ENCODE data around the gene FKBP8. TPM values are rescaled to one million over a fixed set of nuclear protein-coding genes. Genes with fewer than 3 reads are reported as not detected.
A peak's percentile ranks its signal among the peaks of the same experiment; 100 is the strongest.

FKBP8 gene
- total RNA-seq, 1 donor: 209 TPM

DNA sequence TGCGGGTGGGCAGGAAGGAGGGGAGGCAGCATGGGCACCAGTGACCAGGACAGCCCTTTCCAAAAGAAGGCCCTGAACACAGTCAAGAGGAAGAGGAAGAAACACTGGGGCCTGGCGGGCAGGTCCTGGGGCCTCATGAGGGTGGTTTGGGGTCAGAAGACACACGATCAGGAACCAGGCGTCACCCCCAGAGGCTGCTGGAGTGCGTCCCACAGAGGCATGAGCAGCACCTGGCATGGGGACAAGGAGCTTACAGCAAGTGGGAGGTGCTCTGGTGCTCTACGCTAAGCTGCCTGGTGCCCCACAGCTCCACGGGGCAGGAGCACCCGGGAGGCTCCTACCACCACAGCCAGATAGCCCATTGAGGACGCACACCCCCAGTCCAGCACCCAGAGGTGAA lies 41.5 kb downstream of the FKBP8 start:
- DNase-seq (ENCODE audit: low read depth): no peak
- TF ChIP-seq, protein P1, sequence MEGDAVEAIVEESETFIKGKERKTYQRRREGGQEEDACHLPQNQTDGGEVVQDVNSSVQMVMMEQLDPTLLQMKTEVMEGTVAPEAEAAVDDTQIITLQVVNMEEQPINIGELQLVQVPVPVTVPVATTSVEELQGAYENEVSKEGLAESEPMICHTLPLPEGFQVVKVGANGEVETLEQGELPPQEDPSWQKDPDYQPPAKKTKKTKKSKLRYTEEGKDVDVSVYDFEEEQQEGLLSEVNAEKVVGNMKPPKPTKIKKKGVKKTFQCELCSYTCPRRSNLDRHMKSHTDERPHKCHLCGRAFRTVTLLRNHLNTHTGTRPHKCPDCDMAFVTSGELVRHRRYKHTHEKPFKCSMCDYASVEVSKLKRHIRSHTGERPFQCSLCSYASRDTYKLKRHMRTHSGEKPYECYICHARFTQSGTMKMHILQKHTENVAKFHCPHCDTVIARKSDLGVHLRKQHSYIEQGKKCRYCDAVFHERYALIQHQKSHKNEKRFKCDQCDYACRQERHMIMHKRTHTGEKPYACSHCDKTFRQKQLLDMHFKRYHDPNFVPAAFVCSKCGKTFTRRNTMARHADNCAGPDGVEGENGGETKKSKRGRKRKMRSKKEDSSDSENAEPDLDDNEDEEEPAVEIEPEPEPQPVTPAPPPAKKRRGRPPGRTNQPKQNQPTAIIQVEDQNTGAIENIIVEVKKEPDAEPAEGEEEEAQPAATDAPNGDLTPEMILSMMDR (IDR thresholded peaks at IDR 0.05; ENCODE audit: insufficient read depth, low read depth, low read length): no peak
- no peak overlapping the region for H3K4me3 ChIP-seq (ENCODE audit: low read depth, low read length)

DNA sequence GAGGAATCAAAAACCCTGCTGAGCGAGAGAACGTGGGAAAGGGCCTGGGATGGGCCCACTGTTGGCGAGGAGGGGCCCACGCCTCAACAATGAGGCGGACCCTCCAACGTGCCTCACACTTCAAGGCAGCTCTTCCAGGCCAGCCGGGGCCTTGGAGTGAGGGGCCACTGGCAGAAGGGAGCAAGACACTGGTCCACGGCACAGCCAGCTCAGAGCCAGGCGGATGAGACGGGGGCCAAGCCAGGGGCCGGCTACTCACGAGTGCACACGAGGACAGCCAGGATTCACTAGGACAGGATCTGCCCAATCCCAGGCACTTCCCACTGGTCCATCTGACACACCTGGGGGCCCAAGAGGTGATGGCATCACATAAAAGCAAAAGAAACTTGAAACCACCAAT lies 42.0 kb downstream of the FKBP8 start:
- TF ChIP-seq, protein P1 (IDR thresholded peaks at IDR 0.05; ENCODE audit: insufficient read depth, low read depth, low read length): no peak
- no peak for DNase-seq (ENCODE audit: low read depth)

DNA sequence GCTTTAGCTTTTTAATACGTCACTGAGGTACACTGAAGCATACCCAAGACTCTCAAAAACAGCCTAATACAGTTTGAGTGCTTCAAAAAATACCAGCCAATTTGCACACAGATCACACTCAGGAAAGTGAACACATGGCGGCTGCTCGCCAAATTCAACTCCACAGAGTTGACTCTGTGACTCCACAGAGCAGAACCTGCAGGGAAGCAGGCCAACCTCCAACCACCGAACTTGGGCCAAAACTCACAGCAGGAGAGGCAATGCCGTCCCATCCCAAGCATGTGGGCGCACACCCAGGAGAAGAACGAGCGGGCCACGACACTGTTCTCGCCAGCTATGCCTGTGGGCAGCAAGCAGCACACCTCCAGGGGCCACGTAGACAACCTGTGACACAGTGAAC lies 42.6 kb downstream of the FKBP8 start:
- DNase-seq (ENCODE audit: low read depth): no peak
- H3K4me3 ChIP-seq (ENCODE audit: low read depth, low read length): no peak overlapping the region
- TF ChIP-seq, protein P1 (IDR thresholded peaks at IDR 0.05; ENCODE audit: insufficient read depth, low read depth, low read length): no peak

More for the DNA sequence above, 42.0 kb downstream of the FKBP8 start:
- no peak overlapping the region for H3K4me3 ChIP-seq (ENCODE audit: low read depth, low read length)

DNA sequence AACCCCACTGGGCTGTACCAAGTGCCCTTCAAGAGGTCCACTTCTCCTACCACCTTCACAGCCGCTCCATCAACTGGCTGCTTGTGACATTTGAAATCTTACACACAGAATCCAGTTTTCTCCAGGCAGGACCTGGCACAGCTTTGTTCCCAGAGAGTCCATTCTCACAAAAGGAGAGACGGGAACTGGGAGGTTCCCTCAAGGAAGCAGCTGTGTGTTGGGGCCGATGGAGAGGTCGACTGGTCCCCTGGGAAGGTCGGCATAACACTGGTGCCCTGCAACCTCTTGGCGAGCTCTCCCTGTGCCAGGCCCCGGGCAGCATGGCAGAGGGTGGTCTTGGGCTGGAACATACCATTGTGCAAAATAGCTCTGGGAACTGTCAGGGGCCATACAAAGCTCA lies 43.0 kb downstream of the FKBP8 start:
- no peak for DNase-seq (ENCODE audit: low read depth)
- H3K4me3 ChIP-seq (ENCODE audit: low read depth, low read length): no peak overlapping the region
- TF ChIP-seq, protein P1 (IDR thresholded peaks at IDR 0.05; ENCODE audit: insufficient read depth, low read depth, low read length): no peak

DNA sequence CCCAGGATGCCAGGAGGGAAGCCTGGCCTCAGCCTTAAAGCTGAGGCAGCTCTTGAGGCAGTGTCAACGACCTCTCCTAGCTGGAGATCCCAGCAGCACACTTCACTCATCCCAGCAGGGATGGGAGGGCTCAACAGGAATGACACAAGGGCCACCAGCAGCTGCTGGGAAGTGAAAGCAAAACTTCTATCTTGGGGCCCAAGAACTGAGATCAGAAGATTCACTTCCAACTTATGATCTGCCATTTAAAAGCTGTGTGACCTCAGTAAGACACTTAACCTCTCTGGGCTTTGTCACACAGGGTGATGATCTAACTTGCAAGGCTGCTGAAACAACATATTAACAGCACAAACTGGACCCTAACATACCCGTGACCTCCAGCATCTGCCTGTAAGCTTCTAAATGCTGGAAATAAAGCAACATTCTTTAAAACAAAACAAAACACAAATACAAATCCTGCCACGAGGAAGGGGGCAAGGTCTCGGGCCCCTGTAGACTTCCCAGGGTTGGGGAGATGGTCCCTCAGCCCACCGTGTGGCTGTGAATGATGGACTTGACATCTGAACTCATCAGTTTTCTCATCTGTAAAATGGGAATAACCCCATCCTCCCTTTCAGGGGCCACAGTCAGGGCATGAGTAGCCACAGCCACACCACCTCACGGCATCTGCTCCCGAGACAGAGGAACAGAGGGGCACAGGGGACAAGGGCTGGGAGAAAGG lies 44.2 kb downstream of the FKBP8 start:
- H3K4me3 ChIP-seq (ENCODE audit: low read depth, low read length): no peak overlapping the region
- peak; percentile 59 for DNase-seq (ENCODE audit: low read depth)
- TF ChIP-seq, protein P1 (IDR thresholded peaks at IDR 0.05; ENCODE audit: insufficient read depth, low read depth, low read length): no peak

DNA sequence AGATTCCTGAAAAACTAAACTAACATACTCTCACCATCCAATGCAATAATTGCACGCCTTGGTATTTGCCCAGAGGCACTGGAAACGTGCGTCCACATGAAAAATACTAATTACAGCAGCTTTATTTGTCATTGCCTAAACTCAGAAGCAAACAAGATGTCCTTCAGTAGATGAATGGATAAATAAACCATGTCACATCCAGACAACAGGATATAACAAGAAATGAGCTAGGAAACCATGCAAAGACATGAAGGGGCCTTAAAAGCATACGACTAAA lies 46.5 kb downstream of the FKBP8 start:
- no peak for DNase-seq (ENCODE audit: low read depth)
- TF ChIP-seq, protein P1 (IDR thresholded peaks at IDR 0.05; ENCODE audit: insufficient read depth, low read depth, low read length): no peak
- H3K4me3 ChIP-seq (ENCODE audit: low read depth, low read length): no peak overlapping the region

Measured in fibroblast of villous mesenchyme (primary cell).